Pancreas (tissue), 10 donors: ENCODE results near the gene SDHB. TPM values are rescaled to one million over a fixed set of nuclear protein-coding genes. Genes with fewer than 3 reads are reported as not detected.

ENCODE experiments used
- ATAC-seq, 4 donors: fragments of 200-7000 bp; cut with Tn5 transposase; one replicate each; pipeline versions ENCODE4 v1.8.0 to v1.9.1; 2020; ENCODE audit warnings: mild to moderate bottlenecking in 4 of 4, moderate library complexity in 4 of 4
- DNase-seq, 6 donors: peaks; one replicate each; pipeline ENCODE4 v3.0.0-alpha.2; 2020
- FAIRE-seq: peaks from 2 replicates; lab custom pipeline; 2012; peaks lifted over from hg19 to GRCh38; lab: Jason Lieb, UNC
- H3K27ac ChIP-seq, 4 donors: fragments of 200-600 bp; sonication (generic); 1 replicate in 3 of 4; 2 replicates in 1 of 4; pipeline versions ENCODE4 v1.5.0 to v1.8.0; 2020
- H3K27me3 ChIP-seq, 4 donors: fragments of 200-600 bp; one replicate each; pipeline ENCODE4 v1.8.0; 2021
- H3K36me3 ChIP-seq, 3 donors: fragments of 200-600 bp; sonication (generic) in 1 of 3; one replicate each; pipeline versions ENCODE4 v1.5.0 to v1.8.0; 2020 to 2021
- H3K4me1 ChIP-seq, 3 donors: fragments of 200-600 bp; one replicate each; pipeline ENCODE4 v1.8.0; 2021
- H3K4me3 ChIP-seq, 4 donors: fragments of 200-600 bp; sonication (generic) in 2 of 4; one replicate each; pipeline versions ENCODE4 v1.5.0 to v1.8.0; 2020 to 2021
- H3K9me3 ChIP-seq, 4 donors: fragments of 200-600 bp; one replicate each; pipeline ENCODE4 v1.8.0; 2021
- WGBS, 2 donors: extraction: QIAGEN DNeasy Blood & Tissue Kit; methylation state at CpG; one replicate each; pipeline ENCODE4 v1.1.7; 2013; 5-methylcytosine and 5-hydroxymethylcytosine counted together
- intact Hi-C, 3 donors: fragments of 100-400 bp; cut with DNase I; formaldehyde crosslinking; loops; one replicate each; pipeline versions ENCODE4 v1.11.1 to v1.14.2; 2022
- polyA plus RNA-seq, 2 donors: library from polyadenylated mRNA; stranded (reverse); fragments of 200-250 nt; gene quantifications; one replicate each; pipeline ENCODE4 v1.2.3, GENCODE V29; 2013
- total RNA-seq, 6 donors: library from RNA; stranded (reverse); fragmentation: NEBNext Ultra II Directional in 4 of 6; extraction: Animal tissue kit (Norgen Biotek cat#: 25700) in 4 of 6; gene quantifications; one replicate each; pipeline versions ENCODE4 v1.2.1 to v1.2.4, GENCODE V29; 2021 to 2023
- TF ChIP-seq, protein P1 (sequence below), 4 donors: fragments of 200-600 bp; sonication (generic) in 3 of 4; IDR thresholded peaks; one replicate each; pipeline versions ENCODE4 v1.5.0 to v1.8.0; 2021; ENCODE audit warnings: antibody characterized with exemption in 4 of 4
- donor health status: healthy with polysubstance abuse.
- donor health status: DM: no; HTN: no; CAD: no; lungs with moderate emphysema.
- donor health status: DM: no; HTN: no; CAD: no.
- donor health status: control.
- donor health status: control.
- donor health status: Bipolar disorder and iron deficiency.
- donor health status: DM: yes; HTN: yes; CAD: no.
- donor health status: DM: no; HTN: no; CAD: no.
- donor health status: DM: no; HTN: no; CAD: no.
- donor health status: DM: yes; HTN: yes; CAD: no.

The SDHB gene
- total and polyA plus RNA-seq, 8 donors, result 28.5 to 50.8 (median 44.7) TPM

DNA sequence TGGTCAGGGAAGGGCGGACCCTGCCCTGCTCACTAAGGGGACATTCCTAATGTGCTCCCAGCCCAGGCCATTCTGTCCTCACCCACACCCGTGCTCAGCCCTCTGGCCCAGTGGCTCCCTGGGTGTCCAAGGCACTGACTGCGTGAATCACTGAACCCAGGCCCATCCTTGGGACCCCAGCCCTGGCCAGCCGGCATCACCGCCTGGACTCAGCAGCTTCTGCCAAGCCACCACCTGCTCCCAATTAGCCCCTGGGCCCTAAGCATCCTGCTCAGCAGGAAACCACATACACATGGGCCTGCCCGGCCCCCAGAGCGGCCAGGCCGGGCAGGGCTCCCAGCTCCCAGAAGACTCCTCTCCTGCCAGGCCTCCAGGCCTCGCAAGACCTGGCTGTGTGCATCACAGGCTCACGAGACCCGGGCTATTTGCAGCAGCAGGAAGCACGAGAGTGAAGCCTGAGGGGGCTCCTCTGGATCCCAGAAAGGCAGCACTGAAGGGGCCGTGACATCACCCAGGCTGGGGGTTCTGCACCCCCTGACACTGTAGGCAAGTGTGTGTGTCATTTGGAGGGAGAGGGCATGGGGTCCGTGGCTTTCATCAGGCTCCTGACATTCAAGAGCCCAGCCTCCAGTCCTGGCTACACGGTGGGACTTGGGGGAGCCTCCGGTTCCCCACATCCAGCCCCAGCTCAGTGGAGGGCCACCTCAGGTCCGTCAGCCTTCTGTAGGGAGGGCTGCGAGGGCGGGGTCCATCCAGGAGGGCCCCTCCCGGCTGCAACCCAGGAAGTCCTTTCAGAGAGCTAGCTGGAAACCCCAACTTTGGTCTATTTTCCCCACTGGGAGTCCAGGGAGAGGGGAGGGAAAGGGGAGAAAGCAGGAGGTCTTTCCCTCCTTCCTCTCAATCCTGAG is 75.0 kb downstream of the SDHB start:
- TF ChIP-seq, protein P1, sequence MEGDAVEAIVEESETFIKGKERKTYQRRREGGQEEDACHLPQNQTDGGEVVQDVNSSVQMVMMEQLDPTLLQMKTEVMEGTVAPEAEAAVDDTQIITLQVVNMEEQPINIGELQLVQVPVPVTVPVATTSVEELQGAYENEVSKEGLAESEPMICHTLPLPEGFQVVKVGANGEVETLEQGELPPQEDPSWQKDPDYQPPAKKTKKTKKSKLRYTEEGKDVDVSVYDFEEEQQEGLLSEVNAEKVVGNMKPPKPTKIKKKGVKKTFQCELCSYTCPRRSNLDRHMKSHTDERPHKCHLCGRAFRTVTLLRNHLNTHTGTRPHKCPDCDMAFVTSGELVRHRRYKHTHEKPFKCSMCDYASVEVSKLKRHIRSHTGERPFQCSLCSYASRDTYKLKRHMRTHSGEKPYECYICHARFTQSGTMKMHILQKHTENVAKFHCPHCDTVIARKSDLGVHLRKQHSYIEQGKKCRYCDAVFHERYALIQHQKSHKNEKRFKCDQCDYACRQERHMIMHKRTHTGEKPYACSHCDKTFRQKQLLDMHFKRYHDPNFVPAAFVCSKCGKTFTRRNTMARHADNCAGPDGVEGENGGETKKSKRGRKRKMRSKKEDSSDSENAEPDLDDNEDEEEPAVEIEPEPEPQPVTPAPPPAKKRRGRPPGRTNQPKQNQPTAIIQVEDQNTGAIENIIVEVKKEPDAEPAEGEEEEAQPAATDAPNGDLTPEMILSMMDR (IDR thresholded peaks at IDR 0.05), result no peak
- H3K4me3 ChIP-seq, result peak overlapping the region in 1 of 4 donors; percentile 58
- 79 to 82% methylated on average over 20 of the region's 20 CpGs for WGBS, 2 donors
- peak overlapping the region in 1 of 4 donors; percentile 8 for H3K27ac ChIP-seq
- intact Hi-C loops, result no loop called here
- H3K27me3 ChIP-seq, result no peaks in the 10 kb centered on the region
- no peaks in the 10 kb centered on the region for H3K36me3 ChIP-seq
- DNase-seq, result peak in 1 of 6 donors; percentile 56
- FAIRE-seq, result no peak
- no peaks in the 10 kb centered on the region for H3K4me1 ChIP-seq
- H3K9me3 ChIP-seq, result no peaks in the 10 kb centered on the region
- peak in 3 of 4 donors; percentile 10 to 25 (median 17) for ATAC-seq

DNA sequence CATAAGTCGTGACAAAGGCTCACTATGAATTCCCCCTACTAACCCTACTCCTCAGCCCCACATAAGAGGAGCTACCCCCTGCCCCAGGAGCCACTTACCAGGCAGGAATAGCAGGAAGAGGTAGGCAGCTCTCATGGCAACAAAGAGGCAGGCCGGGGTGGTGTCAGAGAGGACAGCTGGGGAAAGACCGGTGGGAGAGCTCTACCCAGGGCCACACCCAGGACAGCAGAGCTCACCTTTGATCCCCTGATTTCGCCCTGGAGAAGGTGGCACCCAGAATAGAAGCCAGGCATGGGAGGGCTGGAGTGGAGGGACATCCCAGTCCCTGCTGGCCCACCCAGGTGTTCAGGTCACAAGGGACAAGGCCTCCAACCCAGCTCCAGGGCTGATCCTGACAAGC is 75.7 kb downstream of the SDHB start:
- Histone ChIP-seq H3K27me3 (no peaks in the 10 kb centered on the region), H3K27ac (no peak overlapping the region), H3K4me3 (no peak overlapping the region), H3K4me1 (no peaks in the 10 kb centered on the region), H3K36me3 (no peaks in the 10 kb centered on the region), H3K9me3 (no peaks in the 10 kb centered on the region)
- FAIRE-seq (no peak), DNase-seq (no peak), ATAC-seq (no peak)
- TF ChIP-seq, protein P1 (IDR thresholded peaks at IDR 0.05), result no peak
- WGBS, 2 donors, result 83 to 85% methylated on average over 4 of the region's 4 CpGs
- intact Hi-C loops, result no loop called here

DNA sequence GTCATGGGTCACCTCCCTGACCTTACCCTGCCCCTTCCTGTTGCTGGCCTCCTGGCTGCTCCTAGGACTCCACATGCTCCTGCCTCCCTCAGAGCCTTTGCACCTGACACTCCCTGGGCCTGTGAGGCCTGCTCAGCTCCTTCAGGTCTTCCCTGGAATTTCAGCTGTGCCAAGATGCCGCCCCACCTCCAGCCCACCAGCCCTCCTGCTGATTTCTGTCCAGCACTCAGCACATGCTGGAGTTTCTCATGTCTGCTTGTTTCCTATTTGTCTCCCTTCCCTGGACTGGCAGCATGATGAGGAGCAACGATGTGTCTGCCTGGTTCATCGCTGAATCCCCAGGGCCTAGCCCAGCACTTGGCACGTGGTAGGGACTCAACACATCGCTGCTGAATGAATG is 76.5 kb downstream of the SDHB start:
- WGBS, 2 donors, result 89 to 92% methylated on average over 5 of the region's 5 CpGs
- intact Hi-C loops, result no loop called here
- Histone ChIP-seq H3K4me1 (no peaks in the 10 kb centered on the region), H3K27ac (no peak overlapping the region), H3K36me3 (no peaks in the 10 kb centered on the region), H3K4me3 (no peak overlapping the region), H3K27me3 (no peaks in the 10 kb centered on the region), H3K9me3 (no peaks in the 10 kb centered on the region)
- TF ChIP-seq, protein P1 (IDR thresholded peaks at IDR 0.05), result no peak
- ATAC-seq (no peak), FAIRE-seq (no peak), DNase-seq (no peak)

DNA sequence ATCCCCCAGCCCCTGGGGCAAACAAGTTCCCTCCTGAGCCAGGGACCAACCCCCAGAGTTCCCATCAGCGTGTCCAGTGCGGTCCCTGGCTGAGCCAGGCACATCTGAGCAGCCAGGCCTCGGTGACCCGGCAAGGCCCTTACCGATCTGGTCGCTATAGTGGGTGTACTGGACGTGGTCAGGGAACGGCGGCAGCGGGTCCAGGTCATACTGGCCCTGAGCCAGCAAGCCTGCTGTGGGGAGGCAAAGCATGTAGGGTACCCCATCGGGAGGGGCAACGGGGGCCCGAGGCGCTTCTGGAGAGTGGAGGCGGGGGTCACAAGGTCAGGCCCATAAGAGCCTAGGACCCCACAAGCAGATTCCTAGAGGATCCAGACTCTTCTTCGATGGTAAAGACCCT is 76.9 kb downstream of the SDHB start:
- ATAC-seq, result no peak
- Histone ChIP-seq H3K36me3 (no peaks in the 10 kb centered on the region), H3K27ac (no peak overlapping the region), H3K4me3 (no peak overlapping the region), H3K27me3 (no peaks in the 10 kb centered on the region), H3K4me1 (no peaks in the 10 kb centered on the region), H3K9me3 (no peaks in the 10 kb centered on the region)
- 86 to 89% methylated on average over 13 to 16 of the region's 16 CpGs for WGBS, 2 donors
- TF ChIP-seq, protein P1 (IDR thresholded peaks at IDR 0.05), result no peak
- peak in 1 of 6 donors; percentile 78 for DNase-seq
- FAIRE-seq, result no peak
- intact Hi-C loops, result no loop called here

DNA sequence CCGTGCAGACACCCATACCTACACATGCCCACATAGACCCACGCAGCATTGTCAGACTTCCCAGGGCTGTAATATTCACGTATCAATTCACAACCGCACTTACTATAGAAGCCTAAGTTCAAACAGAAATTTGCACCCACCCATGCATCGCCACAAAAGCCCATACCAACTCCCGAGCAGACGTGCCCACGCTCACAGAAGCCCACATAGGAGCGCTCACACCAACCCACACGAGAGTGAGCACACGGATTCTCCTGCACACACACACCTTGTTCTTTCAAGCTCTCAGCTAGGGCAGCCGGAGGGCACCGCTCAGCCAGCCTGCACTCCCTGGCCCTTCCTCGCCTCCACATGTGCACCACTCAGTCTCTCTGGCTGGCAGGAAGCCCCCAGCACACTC is 78.0 kb downstream of the SDHB start:
- no peak for FAIRE-seq

More for the DNA sequence above, 78.0 kb downstream of the SDHB start:
- intact Hi-C loops, result no loop called here
- Histone ChIP-seq H3K27ac (no peak overlapping the region), H3K4me1 (no peaks in the 10 kb centered on the region), H3K9me3 (no peaks in the 10 kb centered on the region), H3K27me3 (no peaks in the 10 kb centered on the region), H3K36me3 (no peaks in the 10 kb centered on the region), H3K4me3 (no peak overlapping the region)
- WGBS, 2 donors, result 82 to 87% methylated on average over 13 to 14 of the region's 14 CpGs
- TF ChIP-seq, protein P1 (IDR thresholded peaks at IDR 0.05), result no peak
- ATAC-seq (no peak), DNase-seq (no peak)
